GM21717 (cell line): Measurements from ENCODE around the gene PCGF3.
"Not testable (repeated sequence)": the region's sequence is repeated elsewhere in the genome, so short reads cannot be mapped to it uniquely, and the experiment has no call there.

Source experiments
- ATAC-seq: cut with Tn5 transposase; IDR thresholded peaks from one replicate; pipeline ENCODE4 v1.9.1; 2021; ENCODE audit warnings: mild to moderate bottlenecking, moderate library complexity; ENCODE audit not compliant: unreplicated experiment

Gene PCGF3

GRCh38 chr4:793941-794621, 88.4 kb downstream of the PCGF3 start:
- no peak for ATAC-seq

DNA sequence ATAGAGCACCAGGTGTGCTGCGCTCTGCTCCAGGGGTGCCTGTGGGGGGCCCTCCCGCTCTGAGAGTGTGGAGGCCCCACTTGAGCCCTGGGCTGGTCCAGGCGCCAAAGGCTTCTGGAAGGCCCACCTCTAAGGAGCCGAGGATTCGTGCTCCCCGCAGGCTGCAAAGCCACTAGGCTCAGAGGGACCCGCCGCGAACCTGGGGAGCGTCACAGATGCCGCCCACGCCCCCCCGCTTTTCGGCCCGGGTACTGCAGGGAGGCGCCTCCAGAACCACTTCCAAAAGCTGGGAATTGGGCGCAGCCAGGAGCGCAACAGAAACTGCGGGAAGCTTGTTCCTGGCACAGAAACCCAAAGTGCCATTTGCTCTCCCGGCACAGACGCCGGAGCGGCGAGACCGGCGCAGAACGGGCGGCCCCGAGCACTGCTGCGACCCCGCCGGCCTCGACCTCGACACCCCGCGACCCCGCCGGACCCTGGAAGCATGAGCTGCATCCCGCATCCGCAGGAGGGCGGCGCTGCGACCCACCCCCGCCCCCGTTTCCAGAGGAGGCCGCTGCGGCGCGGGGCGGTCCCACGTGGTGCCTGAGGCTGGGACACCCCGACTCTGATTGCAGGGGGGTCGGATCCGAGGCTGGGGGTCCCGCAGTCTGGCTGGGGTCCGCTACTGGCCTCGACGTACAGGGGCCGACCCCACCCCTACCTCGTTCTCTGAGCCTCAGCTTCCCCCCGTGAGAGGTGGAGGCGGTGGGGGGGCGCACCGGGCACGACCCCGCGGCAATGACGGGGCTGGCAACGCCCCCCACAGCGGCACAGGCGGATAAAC, 89.5 kb downstream of the PCGF3 start:
- no peak for ATAC-seq

DNA sequence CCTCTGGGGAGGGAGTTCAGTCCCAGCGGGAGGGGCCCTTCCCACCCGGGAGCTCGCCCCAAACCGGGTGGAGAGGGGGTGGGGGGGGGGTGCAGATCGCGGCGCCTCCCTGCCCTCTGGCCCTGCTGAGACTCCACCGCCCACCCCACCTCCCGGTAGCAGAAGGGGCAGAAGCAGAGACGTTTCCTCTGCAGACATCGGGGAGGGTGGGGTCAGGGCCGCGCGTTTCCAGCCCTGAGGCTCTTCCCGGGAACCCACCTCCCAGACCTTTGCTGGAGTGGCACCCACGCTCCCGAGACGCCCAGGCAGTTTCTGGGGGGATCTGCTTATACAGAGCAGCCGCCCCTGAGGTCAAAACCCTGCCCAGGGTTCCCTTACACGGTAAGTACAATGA, 90.1 kb downstream of the PCGF3 start:
- no peak for ATAC-seq

GRCh38 chr4:796206-796605, 90.6 kb downstream of the PCGF3 start:
- ATAC-seq, result no peak

DNA sequence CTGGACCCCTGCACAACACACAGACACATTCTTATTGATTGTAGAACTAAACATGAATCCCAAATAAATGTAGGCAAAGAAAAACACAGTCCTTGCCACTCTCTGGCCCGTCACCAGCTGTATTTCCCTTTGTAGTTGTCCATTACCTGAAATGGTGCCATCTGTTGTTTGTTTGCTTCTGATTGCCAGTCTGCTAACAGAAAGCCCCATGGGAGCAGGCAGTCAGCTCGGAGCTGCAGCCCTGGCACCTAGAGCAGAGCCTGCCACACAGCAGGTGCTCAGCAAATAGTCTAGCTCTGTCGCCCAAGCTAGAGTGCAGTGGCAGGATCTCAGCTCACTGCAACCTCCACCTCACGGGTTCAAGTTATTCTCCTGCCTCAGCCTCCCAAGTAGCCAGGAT, 91.4 kb downstream of the PCGF3 start:
- no peak for ATAC-seq

DNA sequence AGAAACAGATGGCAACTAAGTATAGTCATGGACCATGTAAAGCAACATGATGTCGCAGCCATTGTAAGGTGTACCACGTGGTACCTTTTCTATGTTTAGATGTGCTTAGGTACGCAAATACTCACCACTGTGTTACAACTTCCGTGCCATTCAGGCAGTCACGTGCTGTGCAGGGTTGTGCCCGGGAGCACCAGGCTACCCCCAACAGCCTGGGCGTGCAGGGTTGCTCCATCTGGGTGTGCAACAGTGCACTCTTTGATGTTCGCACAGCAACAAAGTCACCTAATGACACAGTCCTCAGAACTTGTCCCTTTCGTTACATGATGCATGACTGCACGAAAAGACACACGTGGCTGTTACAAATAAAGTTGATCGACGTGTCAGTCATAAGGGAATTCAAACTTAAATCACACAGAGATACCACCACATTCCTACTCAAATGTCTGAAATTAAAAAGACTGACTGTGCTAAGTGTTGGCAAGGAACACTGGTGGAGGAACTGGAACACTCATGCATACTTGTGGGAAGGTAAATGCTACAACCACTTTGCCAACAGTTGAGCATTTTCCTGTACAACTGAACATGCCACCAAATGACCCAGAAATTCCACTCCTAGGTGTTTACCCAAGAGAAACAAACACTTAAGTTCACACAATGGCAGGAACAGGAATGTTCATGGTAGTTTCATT, 95.9 kb downstream of the PCGF3 start:
- ATAC-seq, result no peak

DNA sequence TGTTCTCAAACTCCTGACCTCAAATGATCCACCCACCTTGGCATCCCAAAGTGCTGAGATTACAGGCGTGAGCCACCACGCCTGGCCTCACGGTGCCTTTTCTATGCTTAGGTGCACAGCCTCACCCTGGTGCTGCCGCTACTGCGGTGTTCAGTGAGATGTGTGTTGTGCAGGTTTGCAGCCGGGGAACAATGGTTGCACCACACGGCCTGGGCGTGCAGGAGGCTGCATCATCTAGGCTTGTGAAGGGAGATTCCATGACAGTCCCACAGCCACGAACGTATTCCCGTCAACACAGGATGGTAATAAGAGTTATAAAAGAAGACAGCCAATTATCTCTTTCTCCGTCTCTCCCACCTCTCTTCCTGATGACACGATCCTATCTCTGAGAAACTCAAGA, 98.3 kb downstream of the PCGF3 start:
- no peak for ATAC-seq

GRCh38 chr4:804804-805203, 99.2 kb downstream of the PCGF3 start:
- no peak for ATAC-seq

GRCh38 chr4:806979-807378, 101.3 kb downstream of the PCGF3 start:
- not testable (repeated sequence) for ATAC-seq

GRCh38 chr4:807792-808191, 102.2 kb downstream of the PCGF3 start:
- no peak for ATAC-seq

DNA sequence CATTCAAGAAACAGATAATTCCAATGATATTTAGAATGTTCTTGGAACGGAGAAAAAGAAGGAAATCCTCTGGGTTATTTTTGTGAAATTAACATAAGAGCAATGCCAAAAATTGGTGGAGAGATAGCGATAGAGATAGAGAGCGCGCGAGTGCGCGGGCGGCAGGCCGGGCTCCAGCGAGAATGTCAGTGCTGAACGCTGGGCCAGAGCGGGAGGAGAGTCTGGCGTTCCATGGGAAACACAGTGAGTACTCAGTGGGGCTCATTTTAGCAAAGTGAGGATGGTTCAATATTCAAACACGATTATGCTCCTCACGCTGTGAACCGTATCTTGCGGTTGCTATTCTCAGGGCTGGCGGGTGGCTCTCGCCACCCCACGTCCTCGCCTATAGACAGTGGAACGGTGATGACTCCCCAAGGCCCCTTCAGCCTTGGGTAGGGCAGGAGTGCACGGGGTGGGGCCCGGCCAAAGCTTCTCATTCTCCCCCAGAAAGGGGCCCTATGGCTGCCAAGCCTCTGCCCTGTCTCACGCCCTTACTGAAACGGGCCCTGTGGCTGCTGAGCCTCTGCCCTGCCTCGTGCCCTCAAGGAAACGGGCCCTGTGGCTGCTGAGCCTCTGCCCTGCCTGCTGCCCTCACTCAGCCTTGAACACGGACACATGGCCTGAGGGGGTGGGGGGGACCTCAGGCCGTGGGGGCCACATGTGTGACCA, 103.4 kb downstream of the PCGF3 start:
- no peak for ATAC-seq

- ATAC-seq, result no peak
Observed at GRCh38 chr4:813900-814299, 108.3 kb downstream of the PCGF3 start.

- ATAC-seq, result no peak
Observed at GRCh38 chr4:814312-814850, 108.7 kb downstream of the PCGF3 start.

GRCh38 chr4:815464-816146, 110.0 kb downstream of the PCGF3 start:
- no peak for ATAC-seq

DNA sequence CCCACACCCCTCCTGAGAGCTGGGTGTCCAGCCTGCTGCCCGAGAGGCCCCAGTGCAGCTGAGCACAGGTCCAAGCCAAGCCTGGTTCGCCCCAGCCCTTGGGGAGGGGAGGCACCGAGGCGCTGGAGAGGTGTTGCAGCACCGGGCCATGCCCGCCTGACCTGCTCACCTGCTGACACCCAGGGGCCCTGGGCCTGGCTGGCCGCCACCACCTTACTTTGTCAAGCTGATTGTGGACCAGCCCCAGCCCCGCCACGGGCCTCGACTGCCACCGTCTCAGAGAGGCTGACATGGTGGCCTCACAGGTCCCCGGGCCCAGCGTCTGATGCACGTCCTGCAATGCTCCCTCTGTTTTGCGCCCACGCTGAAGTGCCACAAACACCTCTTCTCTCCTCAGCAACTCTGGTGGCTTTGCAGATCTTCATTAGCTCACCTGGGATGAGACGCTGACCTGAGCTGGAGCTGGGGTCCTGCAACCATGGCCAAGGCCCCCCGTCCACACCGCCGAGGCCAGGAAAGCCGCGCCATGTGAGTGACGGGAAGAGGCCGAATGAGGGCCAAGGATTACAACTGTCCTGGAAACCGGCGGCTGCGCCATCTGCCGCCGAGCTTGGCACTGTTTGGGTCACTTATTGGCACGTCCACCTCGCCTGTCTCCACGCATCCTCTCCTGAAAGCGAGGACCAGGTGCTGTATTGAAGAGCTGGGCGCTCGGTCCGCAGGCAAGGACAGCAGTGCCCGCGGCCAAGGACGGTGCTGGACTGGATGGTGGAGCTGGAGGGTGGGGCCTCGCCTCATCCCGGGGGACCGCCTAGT, 112.7 kb downstream of the PCGF3 start:
- no peak for ATAC-seq

GRCh38 chr4:819401-820229, 114.0 kb downstream of the PCGF3 start:
- no peak for ATAC-seq
